Activated T-helper 9 cell treated with anti-CD3 and anti-CD28 coated beads, Interleukin-2, amount 50 U/mL, for 16 hours (primary cell): ENCODE measurements around the gene LCAT.
"Not testable (repeated sequence)": the region's sequence is repeated elsewhere in the genome, so short reads cannot be mapped to it uniquely, and the experiment has no call there.

Experiments used
- DNase-seq: peaks from one replicate; pipeline ENCODE4 v3.0.0-alpha.2; 2020; ENCODE audit warnings: low read depth

The LCAT gene

DNA sequence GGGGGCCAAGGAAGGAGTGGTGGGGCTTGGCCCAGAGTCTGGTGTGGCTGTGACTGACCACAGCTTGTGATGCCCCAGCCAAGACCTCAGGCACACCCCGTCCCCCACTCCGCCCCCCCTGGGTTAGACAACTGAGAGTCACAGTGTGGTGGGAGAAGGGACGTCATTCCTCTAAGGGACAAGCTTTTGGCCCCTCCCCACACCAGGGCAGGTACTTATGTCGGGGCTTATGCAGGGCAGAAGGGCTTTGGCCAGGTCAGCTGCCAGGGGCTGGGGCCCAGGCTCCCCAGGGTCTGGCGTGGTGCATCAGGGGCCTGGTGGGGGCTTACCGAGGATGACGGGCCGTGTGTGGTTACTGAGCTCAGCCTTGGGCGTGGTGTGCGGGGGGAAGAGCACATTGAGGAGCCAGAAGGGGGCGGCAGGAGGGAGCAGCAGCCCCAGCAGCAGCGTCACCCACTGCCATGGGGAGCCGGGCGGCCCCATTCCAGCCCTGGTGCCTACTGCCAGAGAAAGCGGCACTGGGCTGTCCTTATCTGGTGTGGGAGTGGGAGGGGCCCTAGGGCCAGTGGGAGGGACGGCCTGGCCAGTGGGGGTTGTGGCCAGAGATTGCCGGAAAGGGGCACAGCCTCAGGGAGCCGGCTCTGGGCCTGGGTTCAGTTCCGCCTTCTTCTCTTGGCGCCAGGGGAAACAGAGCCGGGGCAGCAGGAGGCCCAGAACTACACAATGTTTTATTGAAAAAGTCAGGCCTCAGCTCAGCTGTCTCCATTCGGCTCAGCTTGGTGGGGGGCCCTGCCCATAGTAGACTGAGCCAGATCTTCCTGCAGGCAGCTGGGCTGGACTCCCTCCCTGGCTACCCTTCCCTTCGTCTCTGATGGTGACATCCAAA is at the start of gene LCAT:
LCAT (minus strand) TSS at position 502 of the 886 bp plus-strand sequence; CDS start at position 483, 19 bp downstream.
- DNase-seq, result no peak

DNA sequence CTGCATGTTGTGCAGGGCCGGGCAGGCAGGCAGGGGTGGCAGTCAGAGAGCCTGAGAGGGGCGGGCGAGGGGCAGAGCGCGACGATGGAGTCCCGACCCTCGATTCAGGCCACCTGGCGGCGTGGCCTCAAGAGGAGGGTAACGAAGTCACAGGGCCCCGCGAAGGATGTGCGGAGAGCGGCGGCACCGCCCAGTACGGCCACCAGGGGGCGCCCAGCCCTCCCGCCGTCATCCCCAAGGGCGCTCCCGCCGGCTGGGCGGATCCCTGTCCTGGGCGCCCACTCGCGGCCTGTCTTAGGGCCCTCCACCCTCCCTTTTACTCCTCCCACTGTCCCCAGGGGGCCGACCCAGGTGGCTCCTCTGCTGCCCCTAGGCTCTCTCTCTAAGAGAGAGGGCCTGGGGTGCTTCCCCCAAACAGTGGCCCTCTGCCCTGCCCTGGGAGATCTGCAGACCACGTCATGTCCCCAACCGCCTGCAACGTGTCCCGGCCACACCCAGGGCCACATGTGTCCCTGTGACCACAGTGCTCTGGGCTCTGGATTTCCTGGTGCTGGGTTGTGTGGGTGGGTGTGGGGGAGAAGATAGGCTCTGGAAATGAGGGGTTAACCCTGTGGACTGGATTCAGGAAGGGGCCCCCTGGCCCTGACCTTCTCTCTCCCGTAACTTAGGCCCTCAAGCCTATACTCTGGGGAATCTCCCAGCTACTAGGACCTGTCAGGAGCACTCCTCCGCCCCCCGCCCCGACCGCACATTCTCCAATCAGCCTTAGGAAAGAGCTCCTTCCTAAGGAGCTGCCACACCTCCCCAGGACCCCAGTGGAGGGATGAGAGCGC is 49.5 kb upstream of the LCAT start:
- peak; percentile 76 for DNase-seq

- DNase-seq, result no peak
Observed at GRCh38 chr16:67992661-67993206, 48.8 kb upstream of the LCAT start.

DNA sequence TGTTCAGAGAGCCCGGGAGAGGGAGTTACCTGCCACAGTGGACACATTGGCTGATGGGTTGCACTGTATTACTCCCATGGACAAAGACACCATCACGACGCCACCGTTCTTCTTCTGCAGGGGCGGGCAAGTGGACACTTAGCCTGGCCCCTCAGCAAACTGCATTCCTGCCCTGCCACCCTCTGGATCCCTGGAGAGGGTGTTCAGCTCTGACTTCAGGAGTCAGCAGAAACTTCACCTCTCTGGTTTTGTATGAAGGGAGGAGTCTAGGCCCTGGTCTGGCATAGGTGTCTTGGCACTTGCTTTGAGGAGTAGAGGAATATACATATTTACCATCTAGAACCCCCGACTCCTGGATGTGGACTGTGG is 46.1 kb upstream of the LCAT start:
- no peak for DNase-seq

DNA sequence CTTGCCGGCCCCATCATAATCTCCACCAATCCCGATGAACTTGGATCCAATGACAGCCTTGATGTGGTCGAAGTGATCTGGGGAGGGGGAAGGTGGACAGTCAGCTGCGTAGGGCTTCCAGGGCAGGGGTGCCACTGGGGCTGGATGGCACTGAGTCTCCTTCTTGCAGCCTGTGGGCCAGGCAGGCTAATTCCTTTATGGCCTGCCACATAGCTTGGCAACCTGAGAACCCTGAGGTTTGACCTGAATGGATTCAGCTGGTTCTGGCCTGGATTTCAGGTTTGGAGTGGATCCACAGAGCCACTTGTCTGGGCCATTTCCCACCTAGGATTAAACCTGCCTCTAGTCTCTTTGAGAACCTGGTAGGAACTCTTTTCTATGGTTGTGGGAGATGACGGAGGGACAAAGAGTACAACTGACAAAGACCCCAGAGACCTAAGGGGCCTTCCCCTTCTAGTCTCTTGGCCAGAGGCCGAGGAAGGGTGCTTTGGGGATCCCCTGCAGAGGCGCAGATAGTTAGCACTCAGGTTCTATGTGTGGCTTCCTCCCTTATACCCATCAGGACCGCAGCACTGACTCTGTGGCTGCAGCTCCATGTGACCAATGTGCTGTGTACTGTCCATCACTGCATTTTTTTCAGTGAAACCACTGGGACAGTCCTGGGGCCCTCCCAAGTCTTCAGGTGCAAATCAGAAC is 45.5 kb upstream of the LCAT start:
- no peak for DNase-seq

- DNase-seq, result no peak
Observed at GRCh38 chr16:67988675-67989074, 44.8 kb upstream of the LCAT start.

DNA sequence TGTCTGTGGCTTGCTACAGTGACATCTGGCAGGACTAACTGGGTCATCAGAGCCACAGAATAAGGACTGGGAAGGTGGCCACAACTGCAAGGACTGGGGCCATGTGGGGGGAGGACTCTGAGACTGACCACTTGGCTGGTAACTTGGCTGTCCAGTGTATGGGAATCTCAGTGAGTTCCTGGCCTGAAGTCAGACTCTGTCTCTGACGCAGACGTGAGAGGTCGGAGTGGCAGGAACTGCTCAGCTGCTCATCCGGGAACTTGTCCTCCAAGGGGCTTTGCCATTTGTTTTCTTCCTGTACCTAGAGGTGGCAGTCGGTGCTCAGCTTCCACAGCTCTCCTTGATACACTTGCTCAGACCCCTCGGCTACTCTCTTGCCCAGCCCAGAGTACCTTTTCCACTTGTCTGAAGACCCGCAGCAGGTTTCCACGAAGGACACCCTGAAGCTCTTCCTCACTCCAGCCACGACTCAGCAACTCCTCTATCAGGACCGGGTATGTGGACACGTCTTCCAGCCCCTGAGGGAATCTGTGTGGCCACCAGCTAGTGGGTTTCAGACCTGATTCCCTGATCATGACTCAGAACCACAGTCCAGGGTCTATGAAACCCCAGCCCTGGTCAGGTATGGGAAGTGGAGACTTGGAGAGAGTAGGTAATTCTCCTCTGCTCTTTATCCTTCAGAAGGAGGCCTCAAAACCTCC is 43.7 kb upstream of the LCAT start:
- no peak for DNase-seq

GRCh38 chr16:67986949-67987348 is 43.0 kb upstream of the LCAT start:
- no peak for DNase-seq

GRCh38 chr16:67982011-67982696 is 38.2 kb upstream of the LCAT start:
- DNase-seq, result no peak

DNA sequence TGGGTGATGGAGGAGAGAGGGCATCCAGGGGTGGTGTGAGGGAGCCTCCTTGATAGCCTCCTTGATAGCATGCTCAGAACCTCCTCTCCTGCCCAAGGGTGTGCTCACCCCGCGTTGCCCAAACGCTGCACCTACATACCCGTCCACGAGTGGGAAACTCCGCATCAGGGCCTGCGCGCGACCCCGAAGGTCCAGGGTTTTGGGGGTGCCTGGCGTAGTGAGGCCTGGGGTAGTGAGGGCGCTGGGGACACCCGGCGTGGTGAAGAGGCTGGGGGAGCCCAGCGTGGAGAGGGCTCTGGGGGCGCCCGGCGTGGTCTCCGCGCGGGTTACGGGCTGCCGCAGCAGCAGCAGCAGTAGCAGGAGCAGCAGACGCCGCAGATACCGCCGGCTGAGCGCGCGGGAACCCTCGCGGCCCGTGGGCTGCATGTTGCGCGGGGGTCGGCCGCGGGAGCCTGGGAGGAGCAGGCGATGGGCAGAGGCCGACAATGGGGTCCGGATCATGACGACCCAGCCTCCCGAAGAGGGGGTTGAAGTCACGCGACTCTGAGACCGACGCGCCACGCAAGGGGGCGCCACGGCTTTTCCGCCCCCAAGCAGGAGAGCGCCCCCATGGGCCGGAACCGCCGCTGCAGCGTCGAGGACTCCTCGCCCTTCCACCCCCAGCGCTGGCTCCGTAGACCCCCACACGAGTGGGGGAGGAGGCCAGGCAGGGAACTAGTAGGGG is 36.2 kb upstream of the LCAT start, which contains the start of gene DPEP3:
DPEP3 (minus strand) TSS at position 545 of the 724 bp plus-strand sequence; CDS start at position 426, 119 bp downstream.
- DNase-seq, result no peak

DNA sequence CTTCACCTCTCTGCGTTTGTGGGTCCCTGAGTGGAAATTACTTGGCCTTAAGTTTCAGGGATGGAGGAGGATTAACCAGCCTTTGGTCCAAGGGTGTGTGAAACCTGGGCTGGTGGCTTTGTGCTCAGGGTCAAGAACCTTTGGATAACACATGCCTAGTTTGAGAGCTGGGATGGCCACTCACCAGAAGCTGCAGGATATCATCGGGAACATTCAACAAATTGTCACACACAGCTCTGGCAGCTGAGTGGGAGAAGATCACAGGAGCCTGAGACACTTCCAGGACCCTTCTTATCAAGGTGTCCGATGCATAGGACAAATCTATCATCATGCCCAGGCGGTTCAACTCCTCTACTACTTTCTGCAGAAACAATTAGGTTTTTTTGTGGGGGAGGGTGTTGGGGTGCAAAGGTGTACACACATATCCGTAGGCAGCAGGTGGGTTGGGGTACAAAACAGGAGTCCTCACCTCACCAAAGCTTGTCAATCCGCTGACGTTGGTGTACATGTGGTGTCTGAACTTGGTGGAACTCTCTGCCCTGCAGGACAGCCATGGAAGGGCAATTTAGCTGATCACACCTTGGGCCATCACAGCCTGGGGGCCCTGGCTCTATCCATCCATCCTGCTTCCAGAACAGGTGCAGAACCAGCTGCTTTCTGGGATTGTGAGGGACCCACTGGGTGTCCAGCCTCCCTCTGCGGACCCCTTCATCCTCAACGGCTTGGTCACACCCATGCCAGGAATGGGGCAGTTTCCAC is 33.7 kb upstream of the LCAT start:
- no peak for DNase-seq

DNA sequence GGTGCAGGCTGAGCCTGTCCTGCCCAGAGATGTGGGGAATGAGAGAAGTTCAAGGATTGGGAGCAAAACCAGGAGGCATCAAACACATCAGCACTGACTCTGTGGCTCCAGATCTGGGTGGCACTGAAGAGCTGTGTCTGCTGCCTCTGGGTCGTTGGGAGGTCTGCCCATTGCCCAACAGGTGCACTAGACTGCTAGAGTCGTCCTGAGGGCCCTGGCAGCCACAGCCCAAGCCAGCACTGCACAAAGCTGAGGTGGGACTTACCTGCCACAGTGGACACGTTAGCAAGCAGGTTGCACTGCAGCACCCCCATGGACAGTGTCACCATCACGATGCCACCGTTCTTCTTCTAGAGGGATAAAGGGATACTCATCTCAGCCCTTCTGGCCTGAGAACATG is 33.1 kb upstream of the LCAT start:
- DNase-seq, result no peak

DNA sequence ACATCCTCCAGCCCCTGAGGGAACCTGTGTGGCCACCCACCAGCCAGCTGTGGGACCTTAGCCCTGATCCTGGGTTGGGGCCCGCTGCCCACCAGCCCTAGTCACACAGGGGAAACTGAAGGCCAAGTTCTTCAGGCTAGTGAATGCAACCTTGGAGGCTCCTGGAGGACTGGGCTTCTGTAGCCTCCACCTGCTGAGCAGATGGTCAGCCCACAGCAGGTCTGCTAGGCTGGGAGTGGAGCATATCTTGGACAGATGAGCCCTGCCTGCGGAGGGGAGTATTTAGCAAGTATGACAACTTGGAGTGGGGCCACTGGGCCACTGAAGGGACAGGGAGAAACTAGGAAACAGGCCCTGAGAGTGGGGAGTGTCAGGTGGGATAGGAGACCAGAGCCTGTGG is 32.3 kb upstream of the LCAT start:
- no peak for DNase-seq

DNA sequence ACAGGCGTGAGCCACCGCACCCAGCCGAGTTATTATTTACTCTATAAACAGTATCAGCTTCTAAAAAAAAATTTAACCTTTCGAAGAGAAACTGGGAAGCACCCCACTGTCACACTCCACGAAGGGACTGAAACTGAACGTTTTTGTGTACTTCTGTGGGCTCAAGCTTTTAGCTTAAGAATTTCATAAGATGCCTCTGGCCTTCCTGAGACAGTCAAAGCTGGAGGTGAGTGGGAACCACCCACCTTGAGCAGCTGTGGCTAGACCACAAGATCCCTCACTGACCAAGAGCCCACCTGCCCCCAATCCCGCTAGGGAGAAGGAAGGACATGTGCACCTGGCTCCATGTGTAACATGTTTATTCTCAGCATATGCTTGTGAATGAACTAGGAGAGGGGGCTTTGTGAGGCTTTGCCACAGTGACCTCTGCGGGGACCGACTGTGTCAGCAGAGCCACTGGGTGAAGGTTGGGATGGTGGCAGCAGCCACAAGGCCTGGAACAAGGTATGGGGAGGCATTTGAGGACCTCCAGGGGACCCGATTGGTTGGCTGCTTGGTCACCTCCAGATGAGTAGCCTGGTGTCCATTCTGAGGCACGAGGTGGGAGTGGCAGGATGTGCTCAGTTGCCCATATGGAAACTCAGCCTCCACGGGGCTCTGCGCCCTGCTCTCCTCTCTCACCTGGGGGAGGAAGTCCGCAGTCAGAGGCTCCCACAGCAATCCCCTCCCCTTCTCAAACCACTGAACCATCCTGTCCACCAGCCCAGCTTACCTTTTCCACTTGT is 31.6 kb upstream of the LCAT start:
- no peak for DNase-seq

- not testable (repeated sequence) for DNase-seq
Observed at GRCh38 chr16:67972285-67972684, 28.4 kb upstream of the LCAT start.

- DNase-seq, result no peak
Observed at GRCh38 chr16:67971111-67971510, 27.2 kb upstream of the LCAT start.

- DNase-seq, result no peak
Observed at GRCh38 chr16:67969254-67970039, 25.5 kb upstream of the LCAT start.
